AG09319 (cell line): Measurements from ENCODE around the gene LAMA2.

Experiments
- DNase-seq: peaks from one replicate; pipeline ENCODE4 v3.0.0-alpha.2; 2010; ENCODE audit warnings: low read depth; ENCODE audit errors: extremely low read depth
- TF ChIP-seq, protein P1 (sequence below): IDR thresholded peaks from 2 replicates; pipeline ENCODE4 v1.5.1; 2011; ENCODE audit warnings: low read depth, mild to moderate bottlenecking, inconsistent platforms, low read length, moderate library complexity

The LAMA2 gene

GRCh38 chr6:129476248-129476564 is 593.3 kb downstream of the LAMA2 start:
- TF ChIP-seq, protein P1, sequence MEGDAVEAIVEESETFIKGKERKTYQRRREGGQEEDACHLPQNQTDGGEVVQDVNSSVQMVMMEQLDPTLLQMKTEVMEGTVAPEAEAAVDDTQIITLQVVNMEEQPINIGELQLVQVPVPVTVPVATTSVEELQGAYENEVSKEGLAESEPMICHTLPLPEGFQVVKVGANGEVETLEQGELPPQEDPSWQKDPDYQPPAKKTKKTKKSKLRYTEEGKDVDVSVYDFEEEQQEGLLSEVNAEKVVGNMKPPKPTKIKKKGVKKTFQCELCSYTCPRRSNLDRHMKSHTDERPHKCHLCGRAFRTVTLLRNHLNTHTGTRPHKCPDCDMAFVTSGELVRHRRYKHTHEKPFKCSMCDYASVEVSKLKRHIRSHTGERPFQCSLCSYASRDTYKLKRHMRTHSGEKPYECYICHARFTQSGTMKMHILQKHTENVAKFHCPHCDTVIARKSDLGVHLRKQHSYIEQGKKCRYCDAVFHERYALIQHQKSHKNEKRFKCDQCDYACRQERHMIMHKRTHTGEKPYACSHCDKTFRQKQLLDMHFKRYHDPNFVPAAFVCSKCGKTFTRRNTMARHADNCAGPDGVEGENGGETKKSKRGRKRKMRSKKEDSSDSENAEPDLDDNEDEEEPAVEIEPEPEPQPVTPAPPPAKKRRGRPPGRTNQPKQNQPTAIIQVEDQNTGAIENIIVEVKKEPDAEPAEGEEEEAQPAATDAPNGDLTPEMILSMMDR = no peak
- DNase-seq = no peak

DNA sequence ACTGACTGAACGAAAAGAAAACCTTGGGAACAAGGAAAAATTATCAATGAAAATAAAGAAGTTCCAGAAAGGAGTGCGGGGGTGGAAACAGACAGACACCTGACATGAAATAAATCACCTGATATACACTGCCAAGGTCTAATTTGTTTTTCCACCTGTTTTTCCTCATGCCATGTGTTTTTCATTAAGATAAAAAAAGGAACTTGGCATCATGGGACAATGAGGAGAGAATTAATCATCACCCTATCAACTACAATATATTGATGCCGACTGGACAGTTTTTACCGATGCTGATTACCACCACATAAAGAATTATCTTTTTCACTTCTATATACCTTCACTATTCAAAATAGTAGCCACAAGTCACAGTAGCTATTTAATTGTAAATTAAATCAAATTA is 593.9 kb downstream of the LAMA2 start:
- TF ChIP-seq, protein P1 = no peak
- no peak for DNase-seq

DNA sequence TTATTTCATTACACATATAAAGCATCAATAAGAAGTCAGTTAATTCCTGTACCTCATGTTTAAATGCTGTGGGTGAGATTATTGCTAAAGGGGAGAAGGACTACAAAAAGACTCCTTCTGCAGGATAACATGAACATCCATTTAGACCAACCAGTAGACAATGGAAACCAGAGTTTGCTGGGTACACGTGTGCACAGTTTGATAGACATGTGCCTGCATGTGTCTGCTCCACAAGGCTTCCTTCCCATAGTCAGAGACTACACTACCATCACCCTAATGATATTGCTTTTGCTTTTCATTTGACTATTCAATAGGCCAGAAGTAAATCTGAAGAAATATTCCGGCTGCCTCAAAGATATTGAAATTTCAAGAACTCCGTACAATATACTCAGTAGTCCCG is 595.4 kb downstream of the LAMA2 start:
- TF ChIP-seq, protein P1 = no peak
- DNase-seq = no peak

GRCh38 chr6:129481706-129482105 is 598.8 kb downstream of the LAMA2 start:
- TF ChIP-seq, protein P1 = no peak
- DNase-seq = no peak

DNA sequence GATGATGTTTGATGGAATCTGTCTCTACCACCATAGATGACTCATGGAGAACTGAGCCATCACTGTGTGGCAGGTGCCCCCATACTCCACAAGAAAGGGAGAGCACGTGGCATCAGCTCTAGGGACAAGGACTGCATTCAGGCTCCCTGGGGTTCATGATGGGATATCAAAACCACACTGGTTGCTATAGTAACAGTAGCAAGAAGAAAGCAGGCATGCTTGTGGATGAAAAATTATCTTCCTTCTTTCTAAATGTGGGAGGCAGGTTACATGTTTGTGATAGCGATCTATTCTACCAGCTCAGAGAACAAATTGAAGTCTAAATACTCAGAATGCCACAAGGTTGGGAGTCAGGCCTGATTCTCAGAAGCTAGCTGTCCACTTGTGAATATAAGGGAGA is 602.8 kb downstream of the LAMA2 start:
- TF ChIP-seq, protein P1 = no peak

GRCh38 chr6:129486327-129486726 is 603.4 kb downstream of the LAMA2 start:
- TF ChIP-seq, protein P1 = no peak
- DNase-seq = no peak

More for the DNA sequence above, 602.8 kb downstream of the LAMA2 start:
- DNase-seq = no peak

GRCh38 chr6:129488313-129488712 is 605.4 kb downstream of the LAMA2 start:
- no peak for DNase-seq
- TF ChIP-seq, protein P1 = no peak
